ENCODE measurements around the gene CXCL16.

DNA sequence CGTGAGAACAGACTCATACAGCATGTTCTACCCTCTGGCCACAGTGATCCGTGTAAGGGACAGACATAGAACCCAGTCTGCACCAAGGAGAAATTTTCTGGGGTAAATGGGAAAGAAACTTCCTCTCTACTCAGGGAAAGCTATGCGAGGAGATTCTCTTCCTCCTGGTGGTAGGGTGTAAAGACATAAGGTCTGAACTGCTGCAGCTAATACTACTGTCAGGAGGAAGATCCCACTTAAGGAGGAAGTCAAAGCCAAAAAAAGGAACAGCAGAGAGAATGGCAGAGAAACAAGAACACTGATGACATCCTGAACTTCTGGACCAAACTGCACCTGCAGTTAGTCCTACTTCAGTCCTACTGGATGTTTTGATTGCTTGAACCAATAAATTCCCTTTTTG, 24.9 kb upstream of the CXCL16 start:
- TF ChIP-seq ZNF609 (CRISPR knock-in tag; IDR thresholded peaks at IDR 0.05; ENCODE audit: borderline replicate concordance) (no peak), ZNF430 (CRISPR knock-in tag; IDR thresholded peaks at IDR 0.05) (no peak), ZFYVE20 (CRISPR knock-in tag; IDR thresholded peaks at IDR 0.05; ENCODE audit: borderline replicate concordance, low read depth) (no peak)
- TF ChIP-seq, protein P1, sequence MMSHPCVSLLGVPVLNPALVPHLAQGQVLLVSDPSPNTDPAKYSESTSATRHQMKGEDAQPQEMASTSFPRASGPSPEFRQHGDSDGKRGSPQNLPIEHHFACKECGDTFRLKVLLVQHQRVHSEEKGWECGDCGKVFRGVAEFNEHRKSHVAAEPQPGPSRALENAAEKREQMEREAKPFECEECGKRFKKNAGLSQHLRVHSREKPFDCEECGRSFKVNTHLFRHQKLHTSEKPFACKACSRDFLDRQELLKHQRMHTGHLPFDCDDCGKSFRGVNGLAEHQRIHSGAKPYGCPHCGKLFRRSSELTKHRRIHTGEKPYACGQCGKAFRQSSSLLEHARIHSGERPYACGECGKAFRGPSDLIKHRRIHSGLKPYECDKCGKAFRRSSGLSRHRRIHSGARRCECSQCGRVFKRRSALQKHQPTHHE (CRISPR knock-in tag; IDR thresholded peaks at IDR 0.05; ENCODE audit: borderline replicate concordance), result no peak

Measured in HepG2 (cell line).